Activated naive CD8-positive, alpha-beta T cell treated with anti-CD3 and anti-CD28 coated beads, Interleukin-2, amount 10 ng/mL, durations not matched to agents 7 days and 5 days (primary cell): Measurements from ENCODE around the gene PRR20G. TPM values are rescaled to one million over a fixed set of nuclear protein-coding genes. Genes with fewer than 3 reads are reported as not detected.

Experiments used
- ATAC-seq: fragments of 150-1000 bp; cut with Tn5 transposase; one replicate; pipeline ENCODE4 v1.10.0; 2021; ENCODE audit warnings: low read depth, moderate library complexity
- POLR2A ChIA-PET: fragments of 350-600 bp; sonication (Branson Sonifier 250); formaldehyde crosslinking; loops from one replicate; lab custom pipeline; 2021; ENCODE audit warnings: antibody characterized with exemption; lab: Charles Lee
- DNase-seq: peaks from one replicate; pipeline ENCODE4 v3.0.0; 2021
- H3K27ac Mint-ChIP-seq: one replicate; pipeline ENCODE4 v1.8.0; 2022; ENCODE audit warnings: mild to moderate bottlenecking, mixed read lengths
- H3K27me3 Mint-ChIP-seq: one replicate; pipeline ENCODE4 v1.8.0; 2022; ENCODE audit warnings: mild to moderate bottlenecking, moderate library complexity, mixed read lengths
- H3K36me3 Mint-ChIP-seq: one replicate; pipeline ENCODE4 v1.8.0; 2021; ENCODE audit warnings: mild to moderate bottlenecking, mixed read lengths
- H3K4me1 Mint-ChIP-seq: one replicate; pipeline ENCODE4 v1.8.0; 2021; ENCODE audit warnings: mixed read lengths
- H3K4me3 Mint-ChIP-seq: one replicate; pipeline ENCODE4 v1.8.0; 2022; ENCODE audit warnings: mild to moderate bottlenecking, moderate library complexity, mixed read lengths
- H3K9me3 Mint-ChIP-seq: one replicate; pipeline ENCODE4 v1.8.0; 2021; ENCODE audit warnings: mixed read lengths
- total RNA-seq, 2 experiments: library from RNA; stranded (reverse); gene quantifications; one replicate each; pipeline ENCODE4 v1.2.3, GENCODE V29; 2021

Gene PRR20G
- total RNA-seq: not detected

DNA sequence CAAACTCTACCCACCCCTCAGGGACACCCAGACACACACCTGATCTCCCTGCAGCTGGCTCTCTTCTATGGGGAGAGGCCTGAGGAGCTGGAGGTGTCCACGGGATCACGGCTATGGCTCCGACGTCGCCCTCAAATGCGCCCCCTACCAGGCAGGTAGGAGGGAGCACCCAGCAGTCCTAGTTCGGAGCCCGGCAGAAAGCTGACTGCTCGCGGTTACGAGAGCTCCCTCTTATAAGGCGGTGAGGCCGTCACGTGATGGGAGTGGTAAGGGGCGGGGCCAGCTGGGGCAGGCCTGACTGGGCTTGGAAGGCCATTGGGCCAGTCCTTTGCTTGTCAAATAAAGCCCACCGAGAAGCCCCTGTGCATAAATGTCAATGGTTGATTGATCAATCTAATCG is at the start of gene PRR20G:
TSS of gene PRR20G (minus strand) at position 207 of the 400 bp plus-strand sequence. CDS start 681 bp downstream, outside the sequence.
- H3K27ac Mint-ChIP-seq: no peak within 1 kb of the TSS
- H3K36me3 Mint-ChIP-seq: no peaks in the 10 kb centered on the region
- peaks cover 4% of the 10 kb centered on the region for H3K27me3 Mint-ChIP-seq
- H3K9me3 Mint-ChIP-seq: no peaks in the 10 kb centered on the region
- ATAC-seq: no peak
- DNase-seq: no peak
- POLR2A ChIA-PET: no interaction called here
- H3K4me3 Mint-ChIP-seq: no peak within 1 kb of the TSS
- H3K4me1 Mint-ChIP-seq: no peaks in the 10 kb centered on the region

DNA sequence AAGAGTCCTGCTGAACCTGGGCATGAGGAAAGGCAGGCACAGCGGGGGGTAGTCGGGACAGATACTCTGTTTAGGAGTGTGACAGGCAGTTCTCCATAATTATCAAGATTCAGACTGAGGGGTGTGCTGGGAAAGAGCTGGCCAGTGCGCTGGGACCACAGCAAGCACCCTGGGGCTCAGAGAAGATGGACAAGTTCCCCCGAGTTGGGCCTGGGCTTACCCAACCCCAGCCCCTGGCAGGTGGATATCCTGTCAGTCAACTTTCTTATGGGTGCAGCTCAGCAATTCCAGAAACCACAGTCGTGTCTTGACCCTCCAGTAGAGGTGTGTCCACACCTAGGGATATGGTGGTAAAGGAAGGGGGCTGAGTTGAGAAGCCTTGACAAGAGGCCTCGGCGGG is 49.2 kb upstream of the PRR20G start:
- Mint-ChIP-seq H3K4me1 (no peaks in the 10 kb centered on the region), H3K36me3 (peaks cover 3% of the 10 kb centered on the region), H3K27ac (no peak overlapping the region), H3K4me3 (no peak overlapping the region), H3K27me3 (peaks cover 14% of the 10 kb centered on the region), H3K9me3 (peaks cover 10% of the 10 kb centered on the region)
- POLR2A ChIA-PET: no interaction called here
- DNase-seq (no peak), ATAC-seq (no peak)

GRCh38 chr3:127336101-127336500 is 48.3 kb upstream of the PRR20G start:
- ATAC-seq: no peak
- Mint-ChIP-seq H3K4me3 (no peak overlapping the region), H3K27ac (no peak overlapping the region), H3K4me1 (no peaks in the 10 kb centered on the region), H3K27me3 (peaks cover 14% of the 10 kb centered on the region), H3K9me3 (peaks cover 12% of the 10 kb centered on the region), H3K36me3 (peaks cover 3% of the 10 kb centered on the region)
- no peak for DNase-seq
- POLR2A ChIA-PET: no interaction called here

DNA sequence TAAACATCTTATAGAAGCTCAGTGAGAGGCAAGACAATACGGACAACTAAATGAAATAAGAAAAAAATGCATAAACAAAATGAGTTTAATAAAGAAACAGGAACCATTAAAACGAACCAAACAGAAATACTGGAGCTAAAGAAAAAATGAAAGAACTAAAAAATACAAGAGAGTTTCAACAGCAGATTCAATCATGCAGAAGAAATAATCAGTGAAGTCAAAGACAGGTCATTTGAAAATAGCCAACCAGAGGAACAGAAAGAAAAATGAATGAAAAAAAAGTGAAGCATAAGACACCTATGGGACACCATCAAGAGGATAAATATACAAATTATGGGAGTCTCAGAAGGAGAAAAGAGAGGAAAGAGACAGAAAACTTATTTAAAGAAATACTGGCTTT is 42.5 kb upstream of the PRR20G start:
- peaks cover 10% of the 10 kb centered on the region for H3K9me3 Mint-ChIP-seq
- no peak overlapping the region for H3K4me3 Mint-ChIP-seq
- POLR2A ChIA-PET: no interaction called here
- peaks cover 2% of the 10 kb centered on the region for H3K36me3 Mint-ChIP-seq
- peaks cover 11% of the 10 kb centered on the region for H3K27me3 Mint-ChIP-seq
- no peak overlapping the region for H3K27ac Mint-ChIP-seq
- no peak for ATAC-seq
- DNase-seq: no peak
- H3K4me1 Mint-ChIP-seq: no peaks in the 10 kb centered on the region

DNA sequence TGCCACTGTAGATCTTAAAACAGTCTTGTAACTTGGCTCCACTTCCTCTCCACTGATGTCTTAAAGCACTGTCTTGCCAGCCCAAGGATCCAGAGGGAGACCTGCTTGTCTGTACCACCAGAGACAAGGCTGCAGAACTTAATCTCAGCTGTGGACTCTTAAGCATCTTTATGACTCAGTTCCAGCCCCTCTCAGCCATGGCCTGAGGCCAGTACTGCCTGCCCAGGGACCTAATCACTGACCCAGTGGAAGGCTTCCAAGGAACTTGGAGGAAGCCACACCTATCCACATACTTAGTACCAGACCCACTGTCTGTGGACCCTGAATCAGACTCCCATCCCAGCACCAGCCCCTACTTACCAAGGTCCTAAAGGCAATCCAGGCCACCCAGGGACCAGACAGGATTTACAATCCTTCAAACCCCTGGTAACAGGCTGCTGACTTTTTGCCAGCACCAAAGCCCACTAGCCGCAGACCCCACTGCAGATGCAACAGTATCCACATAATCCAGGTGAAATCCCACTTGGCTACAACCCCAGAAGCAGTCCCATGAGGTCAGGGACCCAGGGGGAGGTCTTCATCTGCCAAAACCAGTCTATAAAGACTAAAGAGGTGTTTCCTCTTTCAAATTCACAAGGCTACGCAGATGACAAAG is 41.9 kb upstream of the PRR20G start:
- Mint-ChIP-seq H3K4me1 (no peaks in the 10 kb centered on the region), H3K27ac (no peak overlapping the region), H3K36me3 (peaks cover 2% of the 10 kb centered on the region), H3K9me3 (peaks cover 10% of the 10 kb centered on the region), H3K4me3 (no peak overlapping the region), H3K27me3 (peaks cover 8% of the 10 kb centered on the region)
- ATAC-seq (no peak), DNase-seq (no peak)
- POLR2A ChIA-PET: no interaction called here

DNA sequence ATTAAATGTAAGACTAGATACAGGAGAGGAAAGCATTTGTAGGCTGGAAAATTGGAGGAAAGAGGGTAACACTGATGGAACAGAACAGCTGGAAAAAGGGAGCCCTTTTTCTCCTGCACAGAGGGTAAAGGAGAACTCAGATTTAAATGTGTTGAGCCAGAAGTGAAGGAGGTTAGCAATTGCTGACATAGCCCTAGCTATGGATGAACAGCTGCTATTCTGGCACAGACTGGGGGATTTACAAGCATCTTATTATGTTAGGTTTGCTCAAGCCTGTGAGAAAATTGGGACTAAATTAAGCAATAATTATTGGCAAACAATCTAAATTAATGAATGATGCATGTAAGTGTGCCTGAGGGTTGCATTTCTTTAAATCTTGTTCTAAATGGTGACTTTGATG is 40.6 kb upstream of the PRR20G start:
- DNase-seq: no peak
- Mint-ChIP-seq H3K27ac (no peak overlapping the region), H3K36me3 (peaks cover 2% of the 10 kb centered on the region), H3K4me3 (no peak overlapping the region), H3K9me3 (peaks cover 10% of the 10 kb centered on the region), H3K27me3 (peaks cover 5% of the 10 kb centered on the region), H3K4me1 (no peaks in the 10 kb centered on the region)
- POLR2A ChIA-PET: no interaction called here
- ATAC-seq: no peak

GRCh38 chr3:127326341-127326740 is 38.5 kb upstream of the PRR20G start:
- H3K4me1 Mint-ChIP-seq: no peaks in the 10 kb centered on the region
- H3K36me3 Mint-ChIP-seq: peaks cover 2% of the 10 kb centered on the region

DNA sequence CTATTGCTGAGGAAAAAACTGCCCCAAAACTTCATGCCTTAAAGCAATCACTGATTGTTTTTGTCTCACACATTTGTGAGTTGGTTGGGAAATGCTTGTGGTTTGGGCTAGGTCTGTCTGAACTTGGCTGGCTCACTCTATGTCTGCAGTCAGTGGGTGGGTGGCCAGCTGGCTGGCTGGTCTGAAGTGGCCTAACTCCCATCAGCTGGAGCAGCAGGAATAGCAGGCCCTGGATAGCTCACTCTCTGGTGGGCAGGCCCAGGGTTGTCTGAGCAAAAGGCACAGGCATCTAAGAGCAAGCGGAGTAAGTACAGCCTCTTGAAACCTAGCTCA is 37.7 kb upstream of the PRR20G start:
- Mint-ChIP-seq H3K27ac (no peak overlapping the region), H3K9me3 (peaks cover 9% of the 10 kb centered on the region), H3K36me3 (peaks cover 2% of the 10 kb centered on the region), H3K27me3 (peaks cover 4% of the 10 kb centered on the region), H3K4me1 (no peaks in the 10 kb centered on the region), H3K4me3 (no peak overlapping the region)
- POLR2A ChIA-PET: no interaction called here
- ATAC-seq: no peak
- no peak for DNase-seq

More at GRCh38 chr3:127326341-127326740, 38.5 kb upstream of the PRR20G start:
- H3K27me3 Mint-ChIP-seq: peaks cover 4% of the 10 kb centered on the region
- no peak for ATAC-seq
- DNase-seq: no peak
- H3K9me3 Mint-ChIP-seq: peaks cover 7% of the 10 kb centered on the region
- no peak overlapping the region for H3K27ac Mint-ChIP-seq
- POLR2A ChIA-PET: no interaction called here
- H3K4me3 Mint-ChIP-seq: no peak overlapping the region

- POLR2A ChIA-PET: no interaction called here
- H3K4me1 Mint-ChIP-seq: no peaks in the 10 kb centered on the region
- DNase-seq (no peak), ATAC-seq (no peak)
- no peak overlapping the region for H3K4me3 Mint-ChIP-seq
- H3K27ac Mint-ChIP-seq: no peak overlapping the region
- peaks cover 5% of the 10 kb centered on the region for H3K9me3 Mint-ChIP-seq
- no peaks in the 10 kb centered on the region for H3K36me3 Mint-ChIP-seq
- no peaks in the 10 kb centered on the region for H3K27me3 Mint-ChIP-seq
These were observed 37.2 kb upstream of the PRR20G start for GRCh38 chr3:127324913-127325628.

DNA sequence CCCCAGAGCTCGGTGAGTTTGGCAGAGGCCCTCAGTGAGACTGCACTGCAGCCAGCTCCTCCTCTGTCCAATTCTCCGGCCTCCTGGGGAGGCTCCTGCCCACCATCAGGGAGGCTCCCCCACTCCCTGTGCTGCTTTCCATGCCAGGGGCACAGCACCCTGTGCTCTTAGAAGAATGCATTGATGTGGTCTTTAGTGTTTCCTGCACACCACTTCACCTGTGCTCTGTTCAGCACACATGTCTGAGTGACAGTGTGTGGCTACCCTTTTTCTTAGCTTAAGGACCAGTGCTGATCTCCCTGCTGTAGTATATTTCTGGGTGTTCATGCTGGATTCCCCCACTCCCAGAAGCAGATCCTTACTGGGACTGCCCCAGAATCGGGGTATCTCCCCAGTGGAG is 36.2 kb upstream of the PRR20G start:
- DNase-seq (no peak), ATAC-seq (no peak)
- H3K36me3 Mint-ChIP-seq: no peaks in the 10 kb centered on the region
- H3K27ac Mint-ChIP-seq: no peak overlapping the region
- no peak overlapping the region for H3K4me3 Mint-ChIP-seq
- no peaks in the 10 kb centered on the region for H3K27me3 Mint-ChIP-seq
- no peaks in the 10 kb centered on the region for H3K4me1 Mint-ChIP-seq
- POLR2A ChIA-PET: no interaction called here
- peaks cover 5% of the 10 kb centered on the region for H3K9me3 Mint-ChIP-seq

GRCh38 chr3:127323581-127323980 is 35.7 kb upstream of the PRR20G start:
- H3K27ac Mint-ChIP-seq: no peak overlapping the region
- no peak for DNase-seq

GRCh38 chr3:127321371-127321770 is 33.5 kb upstream of the PRR20G start:
- POLR2A ChIA-PET: no interaction called here
- no peak for DNase-seq
- no peaks in the 10 kb centered on the region for H3K27me3 Mint-ChIP-seq
- H3K9me3 Mint-ChIP-seq: peaks cover 3% of the 10 kb centered on the region
- H3K4me1 Mint-ChIP-seq: no peaks in the 10 kb centered on the region
- no peak for ATAC-seq
- no peaks in the 10 kb centered on the region for H3K36me3 Mint-ChIP-seq
- no peak overlapping the region for H3K27ac Mint-ChIP-seq
- no peak overlapping the region for H3K4me3 Mint-ChIP-seq

More at GRCh38 chr3:127323581-127323980, 35.7 kb upstream of the PRR20G start:
- POLR2A ChIA-PET: no interaction called here
- Mint-ChIP-seq H3K4me1 (no peaks in the 10 kb centered on the region), H3K9me3 (peaks cover 5% of the 10 kb centered on the region), H3K27me3 (no peaks in the 10 kb centered on the region), H3K4me3 (no peak overlapping the region), H3K36me3 (no peaks in the 10 kb centered on the region)
- ATAC-seq: no peak

GRCh38 chr3:127320529-127321121 is 32.8 kb upstream of the PRR20G start:
- no peaks in the 10 kb centered on the region for H3K4me1 Mint-ChIP-seq
- H3K27me3 Mint-ChIP-seq: no peaks in the 10 kb centered on the region
- POLR2A ChIA-PET: no interaction called here
- no peak for DNase-seq
- H3K4me3 Mint-ChIP-seq: no peak overlapping the region
- no peak overlapping the region for H3K27ac Mint-ChIP-seq
- no peak for ATAC-seq
- H3K9me3 Mint-ChIP-seq: peaks cover 3% of the 10 kb centered on the region
- H3K36me3 Mint-ChIP-seq: no peaks in the 10 kb centered on the region

DNA sequence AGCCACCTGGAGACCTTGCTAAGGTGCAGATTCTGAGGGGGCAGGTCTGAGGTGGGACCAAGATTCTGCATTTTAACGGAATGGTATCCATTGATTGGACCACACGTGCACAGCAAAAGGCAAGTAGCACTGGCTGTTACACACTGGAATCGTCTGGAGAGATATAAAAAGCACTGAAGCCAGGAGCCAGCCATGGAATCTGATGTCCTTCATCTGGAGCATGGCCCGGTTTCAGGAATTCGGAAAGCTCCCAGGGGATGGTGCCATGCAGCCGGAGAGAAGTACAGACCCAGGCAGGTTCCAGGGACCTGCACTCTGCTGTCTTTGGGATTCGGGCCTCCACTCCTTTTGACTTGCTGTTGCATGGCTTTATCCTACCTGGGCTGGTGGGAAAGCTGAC is 28.8 kb upstream of the PRR20G start:
- Mint-ChIP-seq H3K27ac (no peak overlapping the region), H3K4me3 (no peak overlapping the region)

More for the DNA sequence above, 28.8 kb upstream of the PRR20G start:
- Mint-ChIP-seq H3K9me3 (peaks cover 3% of the 10 kb centered on the region), H3K4me1 (no peaks in the 10 kb centered on the region), H3K36me3 (no peaks in the 10 kb centered on the region), H3K27me3 (peaks cover 2% of the 10 kb centered on the region)
- no peak for ATAC-seq
- DNase-seq: no peak
- POLR2A ChIA-PET: no interaction called here
